ENCODE measurements around the gene ILF3. TPM values are rescaled to one million over a fixed set of nuclear protein-coding genes. Genes with fewer than 3 reads are reported as not detected.

The ILF3 gene
- total and polyA plus RNA-seq, 2 of the 13 experiments (the other 11 are each of a cell fraction or from before 2014, with no cell fraction given) = 120 to 173 TPM

GRCh38 chr19:10653732-10654609 is at the start of gene ILF3 (continued):
- no peak for TF ChIP-seq ZBED4 (CRISPR knock-in tag; IDR thresholded peaks at IDR 0.05; ENCODE audit: borderline replicate concordance)
- no peak for TF ChIP-seq CERS6 (CRISPR knock-in tag; IDR thresholded peaks at IDR 0.05)
- peak; percentile 81; the same call in 1 of the 2 replicates for TF ChIP-seq RNF2 (conservative IDR thresholded peaks at IDR 0.05; ENCODE audit: low read depth)
- TF ChIP-seq MAFK (conservative IDR thresholded peaks at IDR 0.05 in 1 of 2, IDR thresholded peaks at IDR 0.05 in 1 of 2; ENCODE audit: low read length in 2 of 2) = no peak
- TF ChIP-seq ZNF850 (CRISPR knock-in tag; conservative IDR thresholded peaks at IDR 0.05) = no peak
- TF ChIP-seq NR2C2 (CRISPR knock-in tag; IDR thresholded peaks at IDR 0.05; ENCODE audit: borderline replicate concordance) = peak; percentile 86; the same call in 1 of the 2 replicates
- TF ChIP-seq ZNF720 (CRISPR knock-in tag; IDR thresholded peaks at IDR 0.05) = no peak
- no peak; the same call in 1 of the 2 replicates for TF ChIP-seq CSRNP1 (CRISPR knock-in tag; IDR thresholded peaks at IDR 0.05)
- TF ChIP-seq TEAD3 (CRISPR knock-in tag; optimal IDR thresholded peaks at IDR 0.05; ENCODE audit: borderline replicate concordance) = peak; percentile 82
- no peak; the same call in none of the 2 replicates for TF ChIP-seq HMG20B (CRISPR knock-in tag; conservative IDR thresholded peaks at IDR 0.05)
- peak; percentile 93; the same call in 1 of the 2 replicates for TF ChIP-seq U2AF2 (IDR thresholded peaks at IDR 0.05; ENCODE audit: low read depth, low read length)
- peak; percentile 47 for TF ChIP-seq FOXO1 (CRISPR knock-in tag; IDR thresholded peaks at IDR 0.05)
- TF ChIP-seq YEATS4 (CRISPR knock-in tag; IDR thresholded peaks at IDR 0.05; ENCODE audit: borderline replicate concordance) = peak; percentile 95
- peak; percentile 93 for TF ChIP-seq SALL1 (CRISPR knock-in tag; IDR thresholded peaks at IDR 0.05)
- TF ChIP-seq HDAC6 (IDR thresholded peaks at IDR 0.05; ENCODE audit: low read depth, low read length) = no peak
- peak; percentile 94 for TF ChIP-seq ARNT2 (CRISPR knock-in tag; IDR thresholded peaks at IDR 0.05; ENCODE audit: low read depth)
- no peak for TF ChIP-seq SETDB1 (CRISPR knock-in tag; IDR thresholded peaks at IDR 0.05; ENCODE audit: borderline replicate concordance)
- TF ChIP-seq ZNF737 (CRISPR knock-in tag; IDR thresholded peaks at IDR 0.05; ENCODE audit: borderline replicate concordance) = no peak
- TF ChIP-seq NCOA2 (CRISPR knock-in tag; IDR thresholded peaks at IDR 0.05) = peak; percentile 77
- TF ChIP-seq GLI4 (CRISPR knock-in tag; IDR thresholded peaks at IDR 0.05; ENCODE audit: borderline replicate concordance) = 0 out of 2 replicates have a peak, but pooled peaks have one; percentile 27
- TF ChIP-seq ZNF7 (CRISPR knock-in tag; IDR thresholded peaks at IDR 0.05) = no peak
- TF ChIP-seq ZNF567 (CRISPR knock-in tag; IDR thresholded peaks at IDR 0.05; ENCODE audit: borderline replicate concordance) = peak; percentile 85; the same call in 1 of the 2 replicates
- TF ChIP-seq FOXK1 (CRISPR knock-in tag; IDR thresholded peaks at IDR 0.05; ENCODE audit: borderline replicate concordance, low read depth) = peak; percentile 95

Data from HepG2 (cell line).